Smooth muscle cell (in vitro differentiated cells): ENCODE results near the gene PILRB. TPM values are rescaled to one million over a fixed set of nuclear protein-coding genes. Genes with fewer than 3 reads are reported as not detected.
"Not testable (repeated sequence)": the region's sequence is repeated elsewhere in the genome, so short reads cannot be mapped to it uniquely, and the experiment has no call there.

Experiments
- DNase-seq: peaks from one replicate; lab custom pipeline; 2025; ENCODE audit not compliant: unreplicated experiment; lab: John Stamatoyannopoulos, UW
- H2AFZ ChIP-seq: fragments of 200-600 bp; sonication (generic); 2 replicates; pipeline ENCODE4 v1.6.0; 2016; ENCODE audit warnings: antibody characterized with exemption, low read depth, mild to moderate bottlenecking
- H3F3A ChIP-seq: fragments of 200-600 bp; sonication (generic); 2 replicates; pipeline ENCODE4 v1.6.0; 2017; ENCODE audit warnings: antibody characterized with exemption, low read depth
- H3K27ac ChIP-seq: fragments of 200-600 bp; sonication (generic); 2 replicates; pipeline ENCODE4 v1.5.1; 2016; ENCODE audit warnings: low read depth, mild to moderate bottlenecking
- H3K27me3 ChIP-seq: fragments of 200-600 bp; sonication (generic); 2 replicates; pipeline ENCODE4 v1.6.1; 2016; ENCODE audit warnings: low read depth, mild to moderate bottlenecking
- H3K36me3 ChIP-seq: fragments of 200-600 bp; sonication (generic); 2 replicates; pipeline ENCODE4 v1.5.1; 2016; ENCODE audit warnings: low read depth
- H3K4me1 ChIP-seq: fragments of 200-600 bp; sonication (generic); 2 replicates; pipeline ENCODE4 v1.5.1; 2016; ENCODE audit warnings: low read depth
- H3K4me2 ChIP-seq: fragments of 200-600 bp; sonication (generic); 2 replicates; pipeline ENCODE4 v1.6.0; 2016; ENCODE audit warnings: mild to moderate bottlenecking
- H3K4me3 ChIP-seq: fragments of 200-600 bp; sonication (generic); 2 replicates; pipeline ENCODE4 v1.5.1; 2016; ENCODE audit warnings: mild to moderate bottlenecking
- H3K79me2 ChIP-seq: fragments of 200-600 bp; sonication (generic); 2 replicates; pipeline ENCODE4 v1.6.0; 2016; ENCODE audit warnings: low read depth, mild to moderate bottlenecking
- H3K9ac ChIP-seq: fragments of 200-600 bp; sonication (generic); 2 replicates; pipeline ENCODE4 v1.6.0; 2016; ENCODE audit warnings: low read depth
- H3K9me3 ChIP-seq: fragments of 200-600 bp; sonication (generic); replicated peaks from 2 replicates; pipeline ENCODE4 v1.5.1; 2016; ENCODE audit warnings: low read depth
- H4K20me1 ChIP-seq: fragments of 200-600 bp; sonication (generic); 2 replicates; pipeline ENCODE4 v1.6.0; 2016; ENCODE audit warnings: low read depth
- CTCF ChIP-seq: fragments of 200-600 bp; sonication (generic); IDR thresholded peaks from 2 replicates; pipeline ENCODE4 v1.5.1; 2017; ENCODE audit warnings: borderline replicate concordance, mild to moderate bottlenecking, antibody characterized with exemption; ENCODE audit not compliant: insufficient read depth, poor library complexity, severe bottlenecking
- WGBS: methylation state at CpG from one replicate; pipeline ENCODE4 v1.1.7; 2016; ENCODE audit warnings: low lambda C conversion rate; 5-methylcytosine and 5-hydroxymethylcytosine counted together
- polyA plus RNA-seq: library from polyadenylated mRNA; unstranded; fragments of >200 nt; fragmentation: Nextera tagmentation; extraction: Ambion mirVana; gene quantifications from 2 replicates; pipeline ENCODE4 v1.2.1, GENCODE V29; 2016
- total RNA-seq: library from RNA; depleted of rRNA; stranded (reverse); fragments of >200 nt; gene quantifications from 2 replicates; pipeline ENCODE4 v1.2.3, GENCODE V29; 2014

Gene PILRB
- total and polyA plus RNA-seq, 2 experiments from 2014 or later, result 10.1 to 12.0 TPM

GRCh38 chr7:100345288-100345672 lies 12.6 kb upstream of the PILRB start:
- not testable (repeated sequence) for H3K9ac ChIP-seq, H3K27me3 ChIP-seq, H2AFZ ChIP-seq, H3K4me1 ChIP-seq, H3K4me2 ChIP-seq, H3K4me3 ChIP-seq, H3K9me3 ChIP-seq, H3K79me2 ChIP-seq
- peaks cover 10% of the 10 kb centered on the region for H3F3A ChIP-seq
- peak; percentile 46 for TF ChIP-seq CTCF
- DNase-seq, result peak; percentile 13
- H3K36me3 ChIP-seq, result peaks cover 11% of the 10 kb centered on the region
- 7% methylated on average over 3 of the region's 5 CpGs for WGBS
- peaks cover 31% of the 10 kb centered on the region for H4K20me1 ChIP-seq
- H3K27ac ChIP-seq, result peak overlapping the region; percentile 88

- Histone ChIP-seq H3K27ac (no peak overlapping the region), H3K4me1 (no peaks in the 10 kb centered on the region), H2AFZ (no peak overlapping the region), H3K4me3 (no peak overlapping the region), H4K20me1 (peaks cover 31% of the 10 kb centered on the region), H3K27me3 (no peaks in the 10 kb centered on the region), H3K4me2 (no peak overlapping the region), H3F3A (peaks cover 10% of the 10 kb centered on the region), H3K36me3 (peaks cover 11% of the 10 kb centered on the region), H3K79me2 (peaks cover 4% of the 10 kb centered on the region), H3K9ac (no peak overlapping the region), H3K9me3 (no peaks in the 10 kb centered on the region)
- DNase-seq, result no peak
- TF ChIP-seq CTCF, result no peak
These were observed 11.0 kb upstream of the PILRB start for GRCh38 chr7:100346921-100347320.

- peaks cover 21% of the 10 kb centered on the region for H4K20me1 ChIP-seq
- H3K79me2 ChIP-seq, result no peaks in the 10 kb centered on the region
- peaks cover 5% of the 10 kb centered on the region for H3F3A ChIP-seq
- no peak overlapping the region for H3K4me3 ChIP-seq
- H3K36me3 ChIP-seq, result peaks cover 11% of the 10 kb centered on the region
- no peak for TF ChIP-seq CTCF
- no peak overlapping the region for H2AFZ ChIP-seq
- no peak overlapping the region for H3K9ac ChIP-seq
- no peaks in the 10 kb centered on the region for H3K27me3 ChIP-seq
- no peaks in the 10 kb centered on the region for H3K9me3 ChIP-seq
- H3K27ac ChIP-seq, result no peak overlapping the region
- DNase-seq, result no peak
- H3K4me2 ChIP-seq, result no peak overlapping the region
- no peaks in the 10 kb centered on the region for H3K4me1 ChIP-seq
These were observed 9.1 kb upstream of the PILRB start for GRCh38 chr7:100348805-100349204.

GRCh38 chr7:100349757-100350156 lies 8.2 kb upstream of the PILRB start:
- Histone ChIP-seq H3K79me2 (no peaks in the 10 kb centered on the region), H3K27me3 (no peaks in the 10 kb centered on the region), H3K4me1 (no peaks in the 10 kb centered on the region), H3F3A (peaks cover 2% of the 10 kb centered on the region), H3K4me3 (no peak overlapping the region), H3K27ac (no peak overlapping the region), H3K9me3 (no peaks in the 10 kb centered on the region), H2AFZ (no peak overlapping the region), H3K36me3 (peaks cover 11% of the 10 kb centered on the region), H3K9ac (no peak overlapping the region), H4K20me1 (peaks cover 12% of the 10 kb centered on the region), H3K4me2 (no peak overlapping the region)
- no peak for TF ChIP-seq CTCF
- no peak for DNase-seq
- WGBS, result 98% methylated on average over 6 of the region's 6 CpGs
